Tibial artery (tissue), 4 donors: ENCODE data around the gene DCAF8L2.

Experiments
- DNase-seq, 2 donors: peaks; one replicate each; pipeline ENCODE4 v3.0.0-alpha.2; 2019
- H3K27ac ChIP-seq, 2 donors: fragments of 200-600 bp; sonication (generic) in 1 of 2; 1 replicate in 1 of 2; 2 replicates in 1 of 2; pipeline ENCODE4 v1.5.1; 2018 to 2019; ENCODE audit warnings: mild to moderate bottlenecking in 1 of 2
- H3K27me3 ChIP-seq, 2 donors: fragments of 200-600 bp; sonication (generic) in 1 of 2; one replicate each; pipeline versions ENCODE4 v1.5.1 to v1.6.0; 2016 to 2019
- H3K36me3 ChIP-seq, 3 donors: fragments of 200-600 bp; sonication (generic) in 2 of 3; one replicate each; pipeline ENCODE4 v1.5.1; 2016 to 2019; ENCODE audit warnings: mild to moderate bottlenecking in 2 of 3
- H3K4me1 ChIP-seq, 4 donors: fragments of 200-600 bp; sonication (generic) in 2 of 4; 1 replicate in 3 of 4; 2 replicates in 1 of 4; pipeline ENCODE4 v1.5.1; 2016 to 2019
- H3K4me3 ChIP-seq, 2 donors: fragments of 200-600 bp; sonication (generic) in 1 of 2; 1 replicate in 1 of 2; 2 replicates in 1 of 2; pipeline ENCODE4 v1.5.1; 2018 to 2019; ENCODE audit warnings: mild to moderate bottlenecking in 2 of 2
- H3K9me3 ChIP-seq, 3 donors: fragments of 200-600 bp; sonication (generic) in 1 of 3; one replicate each; pipeline ENCODE4 v1.5.1; 2016 to 2019
- intact Hi-C: fragments of 100-400 bp; cut with DNase I; formaldehyde crosslinking; loops from one replicate; pipeline ENCODE4 v1.15.0; 2023; ENCODE audit warnings: low total_unique reads
- TF ChIP-seq, protein P1 (sequence below), 2 experiments: fragments of 200-600 bp in 1 of 2; fragments of 450-650 bp in 1 of 2; IDR thresholded peaks; one replicate each; pipeline ENCODE4 v1.5.1; 2017 to 2019; ENCODE audit warnings: antibody characterized with exemption in 2 of 2, mild to moderate bottlenecking in 1 of 2, moderate library complexity in 1 of 2

DCAF8L2 gene

DNA sequence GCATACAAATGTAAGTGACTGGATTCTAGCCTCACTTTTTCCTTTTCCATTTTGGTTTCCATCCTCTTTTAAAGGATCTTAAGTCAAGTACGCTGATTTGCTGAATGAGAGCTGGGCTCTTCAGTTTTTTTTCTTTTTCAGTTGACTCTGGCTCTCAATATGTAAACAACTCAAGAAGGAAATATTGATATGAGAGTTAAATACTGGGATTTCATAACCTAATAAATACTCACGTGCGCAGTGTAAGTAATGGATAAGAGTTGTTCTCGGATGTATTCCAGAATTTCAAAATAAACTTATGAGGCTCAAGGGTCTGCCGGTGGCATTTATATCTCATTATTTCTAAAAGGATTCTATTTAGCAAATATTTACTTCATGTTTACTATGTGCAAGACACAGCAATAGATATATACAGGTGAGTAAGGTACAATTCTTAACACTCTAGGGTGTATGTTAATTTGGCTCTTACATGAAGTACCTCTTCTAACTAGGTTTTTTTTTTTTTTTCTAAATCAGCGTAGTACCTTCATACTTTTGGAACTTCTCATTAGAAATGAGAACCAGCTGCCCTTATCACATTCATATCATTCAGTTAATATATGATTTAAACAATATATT, 206.6 kb downstream of the DCAF8L2 start:
- H3K36me3 ChIP-seq: no peaks in the 10 kb centered on the region
- no peak for DNase-seq
- H3K4me3 ChIP-seq: no peak overlapping the region
- intact Hi-C loops: no loop called here
- H3K4me1 ChIP-seq: no peaks in the 10 kb centered on the region
- no peaks in the 10 kb centered on the region for H3K9me3 ChIP-seq
- TF ChIP-seq, protein P1, sequence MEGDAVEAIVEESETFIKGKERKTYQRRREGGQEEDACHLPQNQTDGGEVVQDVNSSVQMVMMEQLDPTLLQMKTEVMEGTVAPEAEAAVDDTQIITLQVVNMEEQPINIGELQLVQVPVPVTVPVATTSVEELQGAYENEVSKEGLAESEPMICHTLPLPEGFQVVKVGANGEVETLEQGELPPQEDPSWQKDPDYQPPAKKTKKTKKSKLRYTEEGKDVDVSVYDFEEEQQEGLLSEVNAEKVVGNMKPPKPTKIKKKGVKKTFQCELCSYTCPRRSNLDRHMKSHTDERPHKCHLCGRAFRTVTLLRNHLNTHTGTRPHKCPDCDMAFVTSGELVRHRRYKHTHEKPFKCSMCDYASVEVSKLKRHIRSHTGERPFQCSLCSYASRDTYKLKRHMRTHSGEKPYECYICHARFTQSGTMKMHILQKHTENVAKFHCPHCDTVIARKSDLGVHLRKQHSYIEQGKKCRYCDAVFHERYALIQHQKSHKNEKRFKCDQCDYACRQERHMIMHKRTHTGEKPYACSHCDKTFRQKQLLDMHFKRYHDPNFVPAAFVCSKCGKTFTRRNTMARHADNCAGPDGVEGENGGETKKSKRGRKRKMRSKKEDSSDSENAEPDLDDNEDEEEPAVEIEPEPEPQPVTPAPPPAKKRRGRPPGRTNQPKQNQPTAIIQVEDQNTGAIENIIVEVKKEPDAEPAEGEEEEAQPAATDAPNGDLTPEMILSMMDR (IDR thresholded peaks at IDR 0.05): no peak
- no peaks in the 10 kb centered on the region for H3K27me3 ChIP-seq
- H3K27ac ChIP-seq: no peak overlapping the region

DNA sequence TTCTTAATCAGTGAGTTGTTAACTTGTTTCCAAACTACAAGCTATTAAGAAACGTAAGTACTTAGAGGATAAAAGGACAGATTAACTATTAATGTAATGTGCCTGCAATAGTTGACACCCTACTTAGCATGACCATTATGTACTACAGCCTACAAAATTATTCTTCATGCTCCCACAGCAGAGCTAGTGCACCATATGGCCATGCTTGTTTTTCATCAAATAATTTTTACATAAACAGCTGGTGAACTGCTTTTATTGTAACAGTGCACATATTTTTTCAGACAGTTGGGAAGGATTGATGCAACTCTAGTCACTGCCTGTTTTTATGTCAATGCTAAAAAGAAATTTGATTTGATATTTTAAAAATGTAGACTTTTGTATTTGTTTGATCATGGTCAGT, 207.4 kb downstream of the DCAF8L2 start:
- intact Hi-C loops: no loop called here
- Histone ChIP-seq H3K36me3 (no peaks in the 10 kb centered on the region), H3K27ac (no peak overlapping the region), H3K9me3 (no peaks in the 10 kb centered on the region), H3K4me1 (no peaks in the 10 kb centered on the region), H3K27me3 (no peaks in the 10 kb centered on the region), H3K4me3 (no peak overlapping the region)
- TF ChIP-seq, protein P1 (IDR thresholded peaks at IDR 0.05): no peak
- DNase-seq: no peak
